Activated CD4-positive, alpha-beta memory T cell treated with anti-CD3 and anti-CD28 coated beads, Interleukin-2, amount 10 ng/mL, durations not matched to agents 7 days and 5 days (primary cell): ENCODE data around the gene ANKRD33B. TPM values are rescaled to one million over a fixed set of nuclear protein-coding genes. Genes with fewer than 3 reads are reported as not detected.

ENCODE experiments used
- CTCF ChIA-PET: fragments of 350-600 bp; sonication (Branson Sonifier 250); formaldehyde crosslinking; loops from one replicate; lab custom pipeline; 2021; ENCODE audit warnings: antibody characterized with exemption, inconsistent platforms; lab: Charles Lee
- POLR2A ChIA-PET: fragments of 350-600 bp; sonication (Branson Sonifier 250); formaldehyde crosslinking; loops from one replicate; lab custom pipeline; 2021; ENCODE audit warnings: antibody characterized with exemption; lab: Charles Lee
- DNase-seq: peaks from one replicate; pipeline ENCODE4 v3.0.0-alpha.2; 2020
- H3K27ac Mint-ChIP-seq: one replicate; pipeline ENCODE4 v1.8.0; 2021; ENCODE audit warnings: mild to moderate bottlenecking, mixed read lengths
- H3K27me3 Mint-ChIP-seq: one replicate; pipeline ENCODE4 v1.8.0; 2021; ENCODE audit warnings: mixed read lengths
- H3K36me3 Mint-ChIP-seq: one replicate; pipeline ENCODE4 v1.8.0; 2021; ENCODE audit warnings: low read depth, mixed read lengths
- H3K4me1 Mint-ChIP-seq: one replicate; pipeline ENCODE4 v1.8.0; 2021; ENCODE audit warnings: mixed read lengths
- H3K4me3 Mint-ChIP-seq: one replicate; pipeline ENCODE4 v1.8.0; 2021; ENCODE audit warnings: mild to moderate bottlenecking, mixed read lengths
- H3K9me3 Mint-ChIP-seq: one replicate; pipeline ENCODE4 v1.8.0; 2021; ENCODE audit warnings: mixed read lengths
- total RNA-seq, 2 experiments: library from RNA; stranded (reverse); gene quantifications; one replicate each; pipeline ENCODE4 v1.2.3, GENCODE V29; 2021

Gene ANKRD33B
- total RNA-seq, 2 experiments from 2014 or later = 9.5 to 9.9 TPM

GRCh38 chr5:10553476-10553875, 10.4 kb upstream of the ANKRD33B start:
- H3K27me3 Mint-ChIP-seq = peaks cover 27% of the 10 kb centered on the region
- no peak overlapping the region for H3K27ac Mint-ChIP-seq
- H3K9me3 Mint-ChIP-seq = no peaks in the 10 kb centered on the region
- POLR2A ChIA-PET = no interaction called here
- H3K4me1 Mint-ChIP-seq = peaks cover 20% of the 10 kb centered on the region
- CTCF ChIA-PET = interaction anchor here (0.8 to 1.5 kb wide), 2 partner anchors 75 to 270 kb away, joined by 3 to 4 read pairs; no protein-coding TSS in a partner anchor
- no peaks in the 10 kb centered on the region for H3K36me3 Mint-ChIP-seq
- DNase-seq = no peak
- no peak overlapping the region for H3K4me3 Mint-ChIP-seq

- no peak overlapping the region for H3K27ac Mint-ChIP-seq
- H3K4me3 Mint-ChIP-seq = no peak overlapping the region
- H3K27me3 Mint-ChIP-seq = peaks cover 38% of the 10 kb centered on the region
- peaks cover 20% of the 10 kb centered on the region for H3K4me1 Mint-ChIP-seq
- no peaks in the 10 kb centered on the region for H3K36me3 Mint-ChIP-seq
- DNase-seq = no peak
- no peaks in the 10 kb centered on the region for H3K9me3 Mint-ChIP-seq
- ChIA-PET CTCF (no interaction called here), POLR2A (no interaction called here)
These were observed 8.6 kb upstream of the ANKRD33B start for GRCh38 chr5:10555277-10555684.

- CTCF ChIA-PET = no interaction called here
- Mint-ChIP-seq H3K4me1 (peaks cover 20% of the 10 kb centered on the region), H3K36me3 (no peaks in the 10 kb centered on the region), H3K4me3 (no peak overlapping the region), H3K9me3 (no peaks in the 10 kb centered on the region), H3K27me3 (peaks cover 46% of the 10 kb centered on the region), H3K27ac (no peak overlapping the region)
- POLR2A ChIA-PET = no interaction called here
- DNase-seq = no peak
These were observed 7.5 kb upstream of the ANKRD33B start for GRCh38 chr5:10556289-10556807.

GRCh38 chr5:10556893-10557746, 6.8 kb upstream of the ANKRD33B start:
- ChIA-PET CTCF (interaction anchor here (0.8 kb wide), 1 partner anchor 70 kb away, joined by 3 read pairs; no protein-coding TSS in a partner anchor), POLR2A (no interaction called here)
- peaks cover 20% of the 10 kb centered on the region for H3K4me1 Mint-ChIP-seq
- H3K27ac Mint-ChIP-seq = no peak overlapping the region
- H3K36me3 Mint-ChIP-seq = no peaks in the 10 kb centered on the region
- no peak overlapping the region for H3K4me3 Mint-ChIP-seq
- no peaks in the 10 kb centered on the region for H3K9me3 Mint-ChIP-seq
- H3K27me3 Mint-ChIP-seq = peaks cover 50% of the 10 kb centered on the region
- no peak for DNase-seq

GRCh38 chr5:10559151-10559550, 4.7 kb upstream of the ANKRD33B start:
- no peaks in the 10 kb centered on the region for H3K9me3 Mint-ChIP-seq
- H3K4me1 Mint-ChIP-seq = peaks cover 9% of the 10 kb centered on the region
- ChIA-PET POLR2A (interaction anchor here (0.8 kb wide), 1 partner anchor 76 kb away, joined by 3 read pairs; no protein-coding TSS in a partner anchor), CTCF (interaction anchor here (1.0 to 2.2 kb wide), 3 partner anchors 9 to 68 kb away, joined by 4 to 9 read pairs (median 4); no protein-coding TSS in a partner anchor)
- no peak for DNase-seq
- no peaks in the 10 kb centered on the region for H3K36me3 Mint-ChIP-seq
- H3K27me3 Mint-ChIP-seq = peaks cover 52% of the 10 kb centered on the region
- H3K4me3 Mint-ChIP-seq = no peak overlapping the region
- no peak overlapping the region for H3K27ac Mint-ChIP-seq

GRCh38 chr5:10559871-10560270, 4.0 kb upstream of the ANKRD33B start:
- Mint-ChIP-seq H3K36me3 (no peaks in the 10 kb centered on the region), H3K4me3 (no peak overlapping the region), H3K27ac (no peak overlapping the region), H3K9me3 (no peaks in the 10 kb centered on the region), H3K27me3 (peaks cover 48% of the 10 kb centered on the region), H3K4me1 (peaks cover 9% of the 10 kb centered on the region)
- POLR2A ChIA-PET = interaction anchor here (0.8 kb wide), 1 partner anchor 76 kb away, joined by 3 read pairs; no protein-coding TSS in a partner anchor
- CTCF ChIA-PET = interaction anchor here (0.8 to 2.2 kb wide), 4 partner anchors 9 to 202 kb away, joined by 3 to 9 read pairs (median 4); no protein-coding TSS in a partner anchor
- DNase-seq = no peak

- DNase-seq = no peak
- Mint-ChIP-seq H3K4me1 (peaks cover 31% of the 10 kb centered on the region), H3K36me3 (no peaks in the 10 kb centered on the region), H3K9me3 (no peaks in the 10 kb centered on the region), H3K4me3 (peak overlapping the region; percentile 56), H3K27me3 (peaks cover 33% of the 10 kb centered on the region), H3K27ac (no peak overlapping the region)
- CTCF ChIA-PET = interaction anchor here (1.1 kb wide), 1 partner anchor 65 kb away, joined by 3 read pairs; no protein-coding TSS in a partner anchor
- POLR2A ChIA-PET = no interaction called here
These were observed 1.4 kb upstream of the ANKRD33B start for GRCh38 chr5:10562201-10563109.

- Mint-ChIP-seq H3K27ac (no peak overlapping the region), H3K36me3 (no peaks in the 10 kb centered on the region), H3K27me3 (peaks cover 30% of the 10 kb centered on the region), H3K9me3 (no peaks in the 10 kb centered on the region), H3K4me3 (peak overlapping the region; percentile 56), H3K4me1 (peaks cover 38% of the 10 kb centered on the region)
- peak; percentile 60 for DNase-seq
- CTCF ChIA-PET = no interaction called here
- POLR2A ChIA-PET = interaction anchor here (0.6 to 1.4 kb wide), 9 partner anchors 10 to 210 kb away, joined by 3 to 7 read pairs (median 4); no protein-coding TSS in a partner anchor
These were observed 543 bp upstream of the ANKRD33B start for GRCh38 chr5:10563110-10563944.

GRCh38 chr5:10564838-10565784, 1.2 kb downstream of the ANKRD33B start:
- H3K4me3 Mint-ChIP-seq = peak overlapping the region; percentile 88
- CTCF ChIA-PET = interaction anchor here (2.5 kb wide), 1 partner anchor 112 kb away, joined by 5 read pairs; no protein-coding TSS in a partner anchor
- H3K4me1 Mint-ChIP-seq = peaks cover 38% of the 10 kb centered on the region
- no peaks in the 10 kb centered on the region for H3K9me3 Mint-ChIP-seq
- DNase-seq = peak; percentile 23
- H3K27ac Mint-ChIP-seq = peak overlapping the region; percentile 58
- POLR2A ChIA-PET = interaction anchor here (1.0 to 2.2 kb wide), 6 partner anchors 12 to 212 kb away, joined by 3 to 7 read pairs (median 5); partner anchors contain the start of gene MARCHF6
- H3K27me3 Mint-ChIP-seq = peaks cover 20% of the 10 kb centered on the region
- H3K36me3 Mint-ChIP-seq = no peaks in the 10 kb centered on the region

- peaks cover 11% of the 10 kb centered on the region for H3K27me3 Mint-ChIP-seq
- no peaks in the 10 kb centered on the region for H3K9me3 Mint-ChIP-seq
- H3K27ac Mint-ChIP-seq = no peak overlapping the region
- H3K36me3 Mint-ChIP-seq = no peaks in the 10 kb centered on the region
- DNase-seq = no peak
- CTCF ChIA-PET = interaction anchor here (1.0 to 2.5 kb wide), 3 partner anchors 10 to 113 kb away, joined by 3 to 5 read pairs (median 4); no protein-coding TSS in a partner anchor
- peaks cover 38% of the 10 kb centered on the region for H3K4me1 Mint-ChIP-seq
- POLR2A ChIA-PET = interaction anchor here (1.3 to 2.2 kb wide), 6 partner anchors 19 to 213 kb away, joined by 4 to 8 read pairs (median 5); partner anchors contain the start of gene MARCHF6
- peak overlapping the region; percentile 88 for H3K4me3 Mint-ChIP-seq
These were observed 2.1 kb downstream of the ANKRD33B start for GRCh38 chr5:10565785-10566542.
